CD4-positive, alpha-beta T cell treated with Interleukin-15 for 4 hours (primary cell): ENCODE measurements around the gene MS4A14.
"Not testable (repeated sequence)": the region's sequence is repeated elsewhere in the genome, so short reads cannot be mapped to it uniquely, and the experiment has no call there.

ENCODE experiments used
- DNase-seq: peaks from one replicate; pipeline ENCODE4 v3.0.0-alpha.2; 2020; ENCODE audit warnings: low spot score

Gene MS4A14

DNA sequence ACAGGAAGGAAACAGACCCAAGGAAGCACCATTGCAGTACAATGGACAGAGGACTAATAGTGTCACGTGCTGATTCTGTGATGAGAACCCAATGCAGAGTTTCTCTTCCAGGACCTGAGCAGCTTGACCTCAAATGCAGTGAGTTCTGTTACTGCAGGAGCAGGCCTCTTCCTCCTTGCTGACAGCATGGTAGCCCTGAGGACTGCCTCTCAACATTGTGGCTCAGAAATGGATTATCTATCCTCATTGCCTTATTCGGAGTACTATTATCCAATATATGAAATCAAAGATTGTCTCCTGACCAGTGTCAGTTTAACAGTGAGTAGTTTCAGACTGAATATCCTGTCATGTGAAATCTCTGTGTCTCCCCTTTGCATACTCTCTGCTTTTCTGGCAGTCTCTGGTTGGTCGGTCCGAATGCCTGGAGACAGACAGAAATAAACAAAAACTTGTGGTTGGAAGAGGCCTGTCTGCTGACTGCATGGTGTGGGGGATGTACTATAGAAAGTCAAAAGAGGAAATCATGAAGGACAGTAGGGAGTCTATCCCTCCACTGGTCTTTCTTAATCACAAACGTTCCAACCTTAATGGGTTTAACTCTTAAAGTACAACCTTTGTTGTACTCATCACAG lies 6.9 kb upstream of the MS4A14 start:
- DNase-seq = no peak

DNA sequence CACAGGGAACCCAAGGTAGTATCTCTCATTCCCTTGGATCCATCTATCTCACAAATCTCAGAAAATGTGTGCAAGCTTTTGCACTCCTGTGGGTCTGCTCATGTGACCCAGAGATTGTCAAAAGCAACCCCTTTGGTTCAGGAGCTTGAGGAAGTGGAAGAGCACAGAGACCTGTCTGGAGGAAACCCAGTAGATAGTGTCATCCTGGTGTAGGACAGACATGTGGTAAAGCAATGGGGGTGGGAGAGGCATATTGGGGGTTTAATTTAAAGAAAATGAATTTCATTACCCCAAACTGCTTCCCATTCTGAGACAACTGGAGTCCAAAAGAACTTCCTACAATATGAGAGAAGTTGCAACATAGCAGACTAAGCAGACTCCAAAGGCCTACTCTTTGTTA lies 5.8 kb upstream of the MS4A14 start:
- DNase-seq = no peak

DNA sequence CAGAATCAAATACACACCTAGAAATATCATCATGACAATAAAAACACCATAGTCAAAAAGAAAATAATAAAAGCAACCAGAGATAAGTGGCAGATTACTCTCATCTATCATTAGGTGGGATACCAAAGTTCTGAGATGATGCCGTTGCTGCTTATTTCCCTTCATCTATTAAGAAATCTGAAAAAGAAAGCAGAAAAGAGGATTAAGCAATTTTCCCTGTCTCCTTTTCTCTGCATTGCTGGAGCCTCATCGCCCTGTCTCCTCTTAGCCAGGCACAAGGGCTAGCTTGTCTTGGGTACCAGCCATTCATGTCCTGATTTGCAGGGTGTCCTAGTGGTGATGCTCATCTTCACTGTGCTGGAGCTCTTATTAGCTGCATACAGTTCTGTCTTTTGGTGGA lies 3.9 kb upstream of the MS4A14 start:
- DNase-seq = no peak

DNA sequence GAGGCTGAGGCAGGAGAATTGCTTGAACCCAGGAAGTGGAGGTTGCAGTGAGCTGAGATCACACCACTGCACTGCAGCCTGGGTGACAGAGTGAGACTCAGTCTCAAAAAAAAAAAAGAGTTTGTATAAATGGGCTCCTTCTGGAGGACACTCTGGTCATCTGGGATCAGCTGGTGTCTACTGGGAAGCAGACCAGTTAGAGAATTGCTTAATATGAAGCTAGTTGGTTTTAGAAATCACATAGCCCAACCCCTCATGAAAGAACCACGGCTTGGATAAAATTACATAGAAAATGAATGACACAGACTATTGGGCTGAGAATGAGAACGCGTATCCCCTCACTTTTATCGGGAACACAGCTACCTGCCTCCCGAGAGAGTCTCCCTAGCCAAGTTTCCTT lies 3.2 kb upstream of the MS4A14 start:
- DNase-seq = no peak

DNA sequence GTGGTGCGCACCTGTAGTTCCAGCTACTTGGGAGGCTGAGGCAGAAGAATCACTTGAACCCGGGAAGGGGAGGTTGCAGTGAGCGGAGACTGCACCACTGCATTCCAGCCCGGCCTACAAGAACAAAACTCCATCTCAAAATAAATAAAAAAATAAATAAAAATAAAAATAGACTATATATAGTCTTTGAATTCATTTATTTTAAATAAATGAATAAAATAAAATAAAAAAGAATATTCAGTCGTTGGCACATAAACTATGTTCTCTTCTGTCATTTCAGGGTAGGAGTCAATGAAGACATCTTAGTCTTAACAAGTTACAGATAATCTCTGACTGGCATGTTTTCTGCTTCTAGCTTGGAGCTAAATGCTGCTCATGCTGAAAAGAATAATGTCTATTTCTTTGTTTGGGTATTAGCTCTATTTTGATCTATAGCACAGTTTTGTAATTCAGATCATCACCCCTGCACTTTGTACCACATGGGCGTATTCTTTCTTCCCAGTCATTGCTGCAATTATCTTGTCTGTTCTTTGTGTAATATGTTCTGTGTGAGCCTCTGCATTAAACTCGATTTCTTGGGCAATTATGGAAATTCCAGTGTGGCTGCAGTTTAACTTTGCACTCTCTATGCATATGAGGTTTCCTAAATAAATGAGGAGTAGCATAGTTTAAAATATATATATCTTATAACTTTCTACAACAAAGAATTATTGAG lies 1.4 kb upstream of the MS4A14 start:
- DNase-seq = no peak

DNA sequence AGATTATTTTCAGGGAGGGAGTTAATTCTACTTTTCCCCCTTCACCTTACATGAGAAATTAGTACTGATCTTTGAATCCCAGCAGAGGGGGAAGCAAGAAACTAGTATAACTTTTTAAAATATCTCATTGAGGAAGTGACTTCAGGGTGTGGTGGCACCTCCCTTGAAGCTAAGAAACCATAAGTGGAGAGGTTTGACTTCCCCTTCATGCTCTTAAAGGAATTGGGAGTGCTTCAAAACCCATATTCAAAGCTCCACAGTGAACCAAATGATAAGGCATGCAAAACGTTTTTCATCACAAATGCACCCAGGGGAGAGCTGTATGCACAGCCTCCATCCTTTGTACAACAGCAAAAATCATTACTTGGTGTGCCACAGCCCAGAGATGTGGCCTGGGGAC lies 540 bp downstream of the MS4A14 start:
- DNase-seq = no peak

DNA sequence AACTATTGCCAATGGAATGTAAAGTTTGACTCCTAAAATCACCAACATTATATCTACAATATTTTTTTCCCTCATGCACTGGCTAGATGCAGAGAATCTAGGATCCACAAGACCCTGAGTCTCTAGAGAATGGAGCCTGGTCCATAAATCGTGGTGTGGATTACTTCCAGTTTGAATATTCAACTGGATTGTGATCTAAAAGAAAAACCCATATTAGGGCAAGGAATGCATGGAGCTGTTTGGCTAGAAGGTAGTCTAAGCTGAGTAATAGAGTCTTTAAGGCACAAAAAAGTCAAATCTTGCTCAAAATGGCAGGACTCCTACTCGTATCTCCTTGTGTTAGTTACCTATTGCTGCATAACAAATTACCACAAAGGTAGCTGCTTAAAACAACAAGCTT lies 23.8 kb downstream of the MS4A14 start:
- no peak for DNase-seq

DNA sequence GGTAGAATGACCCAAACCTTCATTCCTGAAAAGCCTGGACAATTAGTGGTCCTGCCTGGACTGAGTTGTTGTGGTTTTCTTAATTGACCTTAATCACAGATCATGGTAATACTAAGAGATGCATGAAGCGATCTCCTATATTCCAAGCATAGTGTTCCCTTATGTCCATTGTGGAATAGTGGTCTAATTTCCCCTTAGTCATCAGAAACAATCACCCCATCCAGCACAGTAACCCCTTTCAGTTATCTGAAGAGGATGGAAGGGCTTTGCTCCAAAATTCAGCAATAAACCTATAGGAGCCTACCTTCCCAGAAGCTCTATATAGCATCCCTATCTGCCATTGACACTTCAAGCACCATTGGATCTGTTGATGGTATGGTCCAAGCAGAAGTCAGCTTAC lies 26.4 kb downstream of the MS4A14 start:
- DNase-seq = no peak

DNA sequence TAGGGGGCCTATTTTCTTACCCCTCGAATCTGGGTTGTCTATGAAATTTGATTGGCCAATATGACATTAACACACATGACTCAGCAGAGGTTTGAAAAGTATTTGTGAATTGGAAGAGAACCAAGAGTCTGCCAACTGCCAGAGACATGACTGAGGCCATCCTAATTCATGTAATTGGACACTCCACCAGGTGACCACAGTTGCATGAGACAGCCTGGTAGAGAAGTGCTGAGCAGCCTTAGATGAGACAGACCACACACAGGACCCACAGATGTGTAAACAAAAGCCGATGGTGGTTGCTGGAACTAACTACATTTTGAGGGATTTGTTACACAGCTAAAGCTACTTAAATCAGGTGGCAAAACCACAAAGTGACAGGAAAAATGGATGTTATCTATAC lies 32.3 kb downstream of the MS4A14 start:
- DNase-seq = no peak

DNA sequence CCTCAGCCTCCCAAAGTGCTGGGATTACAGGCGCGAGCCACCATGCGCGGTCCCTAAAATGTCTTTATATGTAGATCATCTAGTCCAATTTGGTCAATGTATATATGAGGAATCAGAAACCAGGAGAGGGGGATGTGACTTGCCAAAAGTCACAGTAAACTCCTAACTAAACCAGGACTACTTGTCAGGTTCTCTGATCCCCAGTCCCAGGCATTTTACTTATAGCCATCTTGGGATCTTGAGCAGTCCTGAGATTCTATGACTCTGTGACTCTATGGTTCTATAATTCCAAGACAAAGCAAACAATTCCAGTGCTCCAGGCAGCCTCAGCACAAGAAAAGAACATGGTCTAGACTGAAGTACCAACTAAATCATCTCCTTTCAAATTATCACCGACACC lies 33.0 kb downstream of the MS4A14 start, which contains the start of gene MS4A5:
TSS of gene MS4A5 (plus strand) at position 301 of the 400 bp plus-strand sequence. CDS start 103 bp downstream, outside the sequence.
- DNase-seq = no peak

DNA sequence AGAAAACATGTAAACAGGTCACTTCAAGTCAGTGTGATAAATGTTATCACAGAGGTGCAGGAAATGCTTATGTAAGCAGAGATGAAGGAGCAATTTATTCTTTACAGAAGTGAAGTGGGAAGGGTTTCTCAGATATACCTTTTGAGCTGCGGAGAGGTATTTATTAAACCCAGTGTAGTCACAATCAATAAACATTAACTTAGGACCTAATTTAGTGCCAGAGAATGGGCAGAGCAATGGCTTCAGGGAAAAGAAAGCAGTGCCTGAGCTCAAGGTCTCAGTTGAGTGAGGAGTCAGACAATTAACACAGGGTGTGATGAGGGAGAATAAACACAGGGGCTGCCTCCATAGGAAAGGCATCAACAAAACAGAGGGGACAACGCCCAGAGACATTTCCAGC lies 35.0 kb downstream of the MS4A14 start:
- no peak for DNase-seq

DNA sequence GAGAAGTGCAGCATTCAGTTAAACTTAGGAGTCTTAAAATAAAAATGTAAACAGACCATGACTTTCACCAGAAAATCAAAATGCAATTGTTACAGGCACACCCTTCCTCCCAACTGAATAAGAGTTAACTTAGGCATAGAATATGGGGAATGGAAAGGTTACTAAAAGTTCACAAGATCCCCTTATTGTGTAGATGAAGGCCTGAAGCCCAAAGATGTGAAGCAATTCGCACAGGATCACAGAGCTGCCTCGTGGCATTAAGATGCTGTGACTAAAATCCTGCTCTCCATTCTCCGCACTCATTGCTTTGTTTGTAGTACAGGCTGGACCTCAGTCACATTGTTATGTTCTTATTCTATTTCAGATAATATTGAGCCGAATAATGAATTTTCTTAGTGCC lies 37.1 kb downstream of the MS4A14 start:
- no peak for DNase-seq

DNA sequence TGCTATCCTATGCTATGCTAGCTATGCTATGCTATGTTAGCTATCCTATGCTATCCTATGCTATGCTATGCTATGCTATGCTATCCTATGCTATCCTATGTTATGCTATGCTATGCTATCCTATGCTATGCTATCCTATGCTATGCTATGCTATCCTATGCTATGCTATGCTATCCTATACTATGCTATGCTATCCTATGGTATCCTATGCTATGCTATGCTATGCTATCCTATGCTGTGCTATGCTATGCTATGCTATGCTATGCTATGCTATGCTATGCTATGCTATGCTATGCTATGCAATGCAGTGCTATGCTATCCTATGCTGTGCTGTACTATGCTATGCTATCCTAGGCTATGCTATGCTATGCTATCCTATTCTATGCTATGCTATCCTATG lies 50.8 kb downstream of the MS4A14 start:
- DNase-seq = no peak

DNA sequence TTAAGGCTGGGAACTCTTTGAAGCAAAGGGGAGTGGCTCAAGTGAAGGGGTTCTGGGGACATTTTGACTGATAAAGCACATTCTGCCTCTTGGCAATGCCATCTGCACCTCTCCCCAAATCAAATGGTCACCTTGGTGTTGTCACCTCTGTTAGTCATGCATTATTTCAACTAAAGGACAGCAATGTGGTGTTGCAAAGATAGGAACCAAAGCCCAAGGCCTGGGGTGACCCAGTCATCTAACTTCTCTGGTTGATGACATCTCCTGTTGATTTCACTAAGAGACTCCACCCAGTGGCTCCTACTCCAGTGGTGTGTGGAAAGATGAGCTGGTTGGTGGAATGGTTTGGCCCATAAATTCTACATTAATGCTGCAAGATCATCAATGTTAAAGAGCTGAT lies 51.6 kb downstream of the MS4A14 start:
- DNase-seq = no peak

DNA sequence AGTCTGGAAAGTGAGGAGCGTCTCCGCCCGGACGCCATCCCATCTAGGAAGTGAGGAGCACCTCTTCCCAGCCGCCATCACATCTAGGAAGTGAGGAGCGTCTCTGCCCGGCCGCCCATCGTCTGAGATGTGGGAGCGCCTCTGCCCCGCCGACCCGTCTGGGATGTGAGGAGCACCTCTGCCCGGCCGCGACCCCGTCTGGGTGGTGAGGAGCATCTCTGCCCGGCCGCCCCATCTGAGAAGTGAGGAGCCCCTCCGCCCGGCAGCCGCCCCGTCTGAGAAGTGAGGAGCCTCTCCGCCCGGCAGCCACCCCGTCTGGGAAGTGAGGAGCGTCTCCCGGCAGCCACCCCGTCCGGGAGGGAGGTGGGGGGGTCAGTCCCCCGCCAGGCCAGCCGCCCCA lies 54.9 kb downstream of the MS4A14 start:
- DNase-seq = not testable (repeated sequence)

DNA sequence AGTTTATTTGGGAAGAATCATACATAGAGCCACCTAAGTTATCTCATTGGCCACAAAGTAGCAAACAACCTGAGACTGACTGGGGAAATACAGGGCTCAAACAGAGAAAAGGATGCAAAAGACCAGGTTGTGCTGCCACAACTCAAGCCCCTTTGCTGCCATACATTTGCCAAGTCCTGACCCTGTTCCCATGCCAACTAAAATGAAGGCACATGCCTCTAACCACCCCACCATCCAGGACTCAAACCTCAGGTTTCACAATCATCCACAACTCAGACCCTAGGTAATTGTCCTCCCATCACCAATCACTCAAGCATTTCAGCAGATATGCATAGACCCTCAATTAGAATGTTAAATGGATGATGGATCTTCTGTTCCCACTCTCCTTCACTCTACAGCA lies 58.0 kb downstream of the MS4A14 start:
- no peak for DNase-seq

DNA sequence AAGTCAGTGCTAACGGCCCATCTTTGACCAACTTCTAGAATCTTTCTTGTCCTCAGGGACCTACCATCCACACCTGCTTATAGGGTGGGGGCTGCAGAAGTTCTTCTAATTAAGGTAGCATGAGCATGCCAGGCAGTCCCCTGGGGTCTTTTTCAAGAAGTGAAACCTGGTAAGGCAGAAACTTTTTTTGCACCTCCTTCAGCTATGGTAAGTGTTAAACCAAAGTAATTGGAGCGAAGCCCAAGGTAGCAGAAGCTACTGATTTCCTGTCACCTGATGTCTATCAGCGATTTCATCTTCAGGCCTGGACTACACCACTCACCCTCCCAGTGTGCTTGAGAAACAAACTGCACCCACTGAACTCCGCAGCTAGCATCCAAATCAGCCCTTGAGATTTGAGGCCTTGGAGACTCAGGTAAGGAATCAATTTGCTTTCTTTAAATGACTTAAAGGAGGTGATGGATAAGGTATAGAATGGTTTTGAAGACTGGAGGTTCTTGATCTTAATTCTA lies 59.3 kb downstream of the MS4A14 start, which contains the start of gene MS4A1:
TSS of gene MS4A1 (plus strand) at position 317 of the 512 bp plus-strand sequence. CDS start 6,528 bp downstream, outside the sequence.
- peak; percentile 16 for DNase-seq

DNA sequence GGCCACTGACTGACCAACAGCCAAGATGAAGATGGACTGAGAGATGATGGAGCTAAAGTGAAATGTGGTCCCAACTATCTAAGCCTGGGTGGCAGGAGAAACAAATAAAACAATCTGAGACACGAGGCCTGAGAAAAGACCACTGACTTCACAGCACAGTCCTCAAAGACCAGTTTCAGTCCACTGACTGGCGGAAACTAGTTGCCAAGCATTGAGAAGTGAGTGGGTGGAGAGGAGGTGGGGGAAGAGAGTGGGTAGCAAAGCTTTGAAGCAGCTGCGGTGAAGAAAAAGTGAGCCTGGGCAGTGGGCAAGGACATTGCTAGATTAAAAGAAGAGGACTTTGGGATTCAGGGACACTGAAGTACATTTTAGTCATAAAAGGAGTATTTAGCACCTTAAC lies 61.3 kb downstream of the MS4A14 start:
- DNase-seq = no peak

DNA sequence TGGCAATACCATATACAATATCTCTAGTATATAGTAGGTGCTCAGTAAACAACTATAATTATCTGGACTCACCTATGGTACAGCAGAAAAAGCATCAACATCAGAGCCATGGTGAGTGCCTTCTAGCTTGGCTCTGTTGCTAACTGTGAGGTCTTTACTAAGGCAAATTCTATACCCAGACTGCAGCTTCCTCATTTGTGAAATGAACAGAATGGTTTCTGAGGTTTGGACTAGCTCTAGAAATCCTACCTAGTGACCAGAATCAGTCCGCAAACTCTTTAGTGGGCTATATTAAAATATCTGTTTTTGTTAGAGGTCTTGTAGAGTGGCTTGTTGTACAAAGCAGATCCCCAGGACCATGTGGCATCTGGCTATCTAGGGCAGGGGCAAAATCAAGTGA lies 63.1 kb downstream of the MS4A14 start:
- no peak for DNase-seq
